CD14-positive monocyte (primary cell): ENCODE measurements around the gene IMMT. TPM values are rescaled to one million over a fixed set of nuclear protein-coding genes. Genes with fewer than 3 reads are reported as not detected.

Experiments used
- DNase-seq, 3 donors: peaks; one replicate each; pipeline ENCODE4 v3.0.0-alpha.2; 2011 to 2022
- H2AFZ ChIP-seq: 2 replicates; pipeline ENCODE4 v1.6.0; 2012; ENCODE audit warnings: mild to moderate bottlenecking, low read depth, low read length, inconsistent platforms; ENCODE audit not compliant: insufficient read depth, poor library complexity, severe bottlenecking
- H3K27ac ChIP-seq, 2 donors: 1 replicate in 1 of 2; 2 replicates in 1 of 2; pipeline ENCODE4 v1.5.1; 2012 to 2013; ENCODE audit warnings: low read length in 2 of 2, control low read depth in 1 of 2, inconsistent platforms in 1 of 2, low read depth in 1 of 2, mild to moderate bottlenecking in 1 of 2
- H3K27me3 ChIP-seq, 2 donors: one replicate each; pipeline versions ENCODE4 v1.6.0 to v1.6.1; 2011 to 2013; ENCODE audit warnings: low read length in 2 of 2; ENCODE audit not compliant: control insufficient read depth in 2 of 2, insufficient read depth in 2 of 2
- H3K36me3 ChIP-seq, 2 donors: replicated peaks in 1 of 2; 1 replicate in 1 of 2; 2 replicates in 1 of 2; pipeline versions ENCODE4 v1.5.1 to v1.6.1; 2012 to 2013; ENCODE audit warnings: low read length in 2 of 2, control low read depth in 1 of 2, inconsistent platforms in 1 of 2, mild to moderate bottlenecking in 1 of 2; ENCODE audit not compliant: insufficient read depth in 2 of 2, control insufficient read depth in 1 of 2
- H3K4me1 ChIP-seq, 2 donors: 1 replicate in 1 of 2; 2 replicates in 1 of 2; pipeline versions ENCODE4 v1.5.1 to v1.6.1; 2012 to 2013; ENCODE audit warnings: low read length in 2 of 2, control low read depth in 1 of 2, inconsistent platforms in 1 of 2, mild to moderate bottlenecking in 1 of 2, moderate library complexity in 1 of 2; ENCODE audit not compliant: insufficient read depth in 2 of 2, control insufficient read depth in 1 of 2
- H3K4me2 ChIP-seq: replicated peaks from 2 replicates; pipeline ENCODE3; 2012; ENCODE audit warnings: low read length, moderate library complexity, mild to moderate bottlenecking; ENCODE audit not compliant: poor library complexity, severe bottlenecking; ENCODE audit errors: extremely low read depth
- H3K4me3 ChIP-seq, 3 experiments: fragments of 200-600 bp in 1 of 3; sonication (generic) in 1 of 3; replicated peaks in 1 of 3; 1 replicate in 2 of 3; 2 replicates in 1 of 3; pipeline ENCODE4 v1.5.1; 2011 to 2013; ENCODE audit warnings: low read length in 3 of 3, mild to moderate bottlenecking in 3 of 3, control low read depth in 2 of 3, low read depth in 2 of 3, inconsistent platforms in 1 of 3, moderate library complexity in 1 of 3
- H3K79me2 ChIP-seq: 2 replicates; pipeline ENCODE4 v1.6.0; 2012; ENCODE audit warnings: mild to moderate bottlenecking, control low read depth, inconsistent platforms, low read length, moderate library complexity; ENCODE audit not compliant: insufficient read depth
- H3K9ac ChIP-seq: 2 replicates; pipeline ENCODE4 v1.6.0; 2017; ENCODE audit warnings: low read length, mild to moderate bottlenecking; ENCODE audit not compliant: insufficient read depth, poor library complexity, severe bottlenecking
- H3K9me3 ChIP-seq, 2 donors: replicated peaks in 1 of 2; 1 replicate in 1 of 2; 2 replicates in 1 of 2; pipeline versions ENCODE4 v1.5.1 to v1.6.1; 2012 to 2013; ENCODE audit warnings: low read length in 2 of 2, control low read depth in 1 of 2; ENCODE audit not compliant: control insufficient read depth in 1 of 2, insufficient read depth in 1 of 2
- H4K20me1 ChIP-seq: 2 replicates; pipeline ENCODE4 v1.6.0; 2012; ENCODE audit warnings: mild to moderate bottlenecking, low read length, control low read depth, moderate library complexity; ENCODE audit not compliant: insufficient read depth
- H3K27ac Mint-ChIP-seq, 7 donors: one replicate each; pipeline ENCODE4 v1.8.0; 2020; ENCODE audit warnings: mild to moderate bottlenecking in 7 of 7, mixed read lengths in 7 of 7, moderate library complexity in 6 of 7, inconsistent platforms in 2 of 7
- H3K27me3 Mint-ChIP-seq, 3 donors: one replicate each; pipeline ENCODE4 v1.8.0; 2021 to 2022; ENCODE audit warnings: low read depth in 3 of 3, mild to moderate bottlenecking in 3 of 3, mixed read lengths in 3 of 3, moderate library complexity in 3 of 3, inconsistent platforms in 1 of 3
- H3K36me3 Mint-ChIP-seq, 2 donors: one replicate each; pipeline ENCODE4 v1.8.0; 2020; ENCODE audit warnings: mixed read lengths in 2 of 2, inconsistent platforms in 1 of 2, mild to moderate bottlenecking in 1 of 2
- H3K4me1 Mint-ChIP-seq: one replicate; pipeline ENCODE4 v1.8.0; 2020; ENCODE audit warnings: mild to moderate bottlenecking, mixed read lengths
- H3K4me3 Mint-ChIP-seq, 2 donors: one replicate each; pipeline ENCODE4 v1.8.0; 2020; ENCODE audit warnings: mild to moderate bottlenecking in 2 of 2, mixed read lengths in 2 of 2, moderate library complexity in 1 of 2
- H3K9me3 Mint-ChIP-seq, 7 donors: one replicate each; pipeline ENCODE4 v1.8.0; 2020 to 2022; ENCODE audit warnings: mixed read lengths in 7 of 7, mild to moderate bottlenecking in 6 of 7, moderate library complexity in 6 of 7, inconsistent platforms in 2 of 7
- WGBS: methylation state at CpG from one replicate; pipeline ENCODE4 v1.1.5; 2013; ENCODE audit warnings: missing lambda C conversion rate; ENCODE audit not compliant: insufficient coverage; 5-methylcytosine and 5-hydroxymethylcytosine counted together
- intact Hi-C, 2 donors: fragments of 100-400 bp; cut with micrococcal nuclease; formaldehyde crosslinking; loops; one replicate each; pipeline versions ENCODE4 v1.15.0 to v1.15.1; 2023
- polyA plus RNA-seq, 3 donors: library from polyadenylated mRNA; depleted of rRNA in 1 of 3; unstranded in 2 of 3; stranded (reverse) in 1 of 3; fragments of 300-500 nt in 2 of 3; fragments of >200 nt in 1 of 3; fragmentation: Illumina TruSeq in 2 of 3; gene quantifications; 1 replicate in 2 of 3; 2 replicates in 1 of 3; pipeline ENCODE4 v1.2.3, GENCODE V29; 2012 to 2021
- TF ChIP-seq, protein P1 (sequence below): fragments of 200-600 bp; IDR thresholded peaks from one replicate; pipeline ENCODE4 v1.8.0; 2022; ENCODE audit warnings: antibody characterized with exemption, mild to moderate bottlenecking

IMMT gene
- polyA plus RNA-seq, 3 donors = 24.3 to 54.0 (median 41.2) TPM

- peak overlapping the region; percentile 76 to 94 (median 90) for H3K27ac Mint-ChIP-seq
- 94% methylated on average over 6 of the region's 9 CpGs for WGBS
- peaks cover 44% of the 10 kb centered on the region for H3K4me1 Mint-ChIP-seq
- peaks cover 0 to 2% of the 10 kb centered on the region in 2 donors for H3K36me3 Mint-ChIP-seq
- peaks cover 0 to 1% (median 1%) of the 10 kb centered on the region in 3 donors for H3K27me3 Mint-ChIP-seq
- no peak overlapping the region for H3K9ac ChIP-seq
- peaks cover 41 to 46% of the 10 kb centered on the region in 2 donors for H3K4me1 ChIP-seq
- H2AFZ ChIP-seq = peak overlapping the region; percentile 57
- intact Hi-C loops = loop anchor here (5.0 to 10.0 kb wide), 4 partner anchors 73 to 220 kb away; partner anchors contain the start of gene KDM3A (in 1 of the 2)
- H3K36me3 ChIP-seq = no peaks in the 10 kb centered on the region
- H3K9me3 ChIP-seq = no peaks in the 10 kb centered on the region
- no peak overlapping the region for H3K4me3 Mint-ChIP-seq
- no peaks in the 10 kb centered on the region for H4K20me1 ChIP-seq
- TF ChIP-seq, protein P1, sequence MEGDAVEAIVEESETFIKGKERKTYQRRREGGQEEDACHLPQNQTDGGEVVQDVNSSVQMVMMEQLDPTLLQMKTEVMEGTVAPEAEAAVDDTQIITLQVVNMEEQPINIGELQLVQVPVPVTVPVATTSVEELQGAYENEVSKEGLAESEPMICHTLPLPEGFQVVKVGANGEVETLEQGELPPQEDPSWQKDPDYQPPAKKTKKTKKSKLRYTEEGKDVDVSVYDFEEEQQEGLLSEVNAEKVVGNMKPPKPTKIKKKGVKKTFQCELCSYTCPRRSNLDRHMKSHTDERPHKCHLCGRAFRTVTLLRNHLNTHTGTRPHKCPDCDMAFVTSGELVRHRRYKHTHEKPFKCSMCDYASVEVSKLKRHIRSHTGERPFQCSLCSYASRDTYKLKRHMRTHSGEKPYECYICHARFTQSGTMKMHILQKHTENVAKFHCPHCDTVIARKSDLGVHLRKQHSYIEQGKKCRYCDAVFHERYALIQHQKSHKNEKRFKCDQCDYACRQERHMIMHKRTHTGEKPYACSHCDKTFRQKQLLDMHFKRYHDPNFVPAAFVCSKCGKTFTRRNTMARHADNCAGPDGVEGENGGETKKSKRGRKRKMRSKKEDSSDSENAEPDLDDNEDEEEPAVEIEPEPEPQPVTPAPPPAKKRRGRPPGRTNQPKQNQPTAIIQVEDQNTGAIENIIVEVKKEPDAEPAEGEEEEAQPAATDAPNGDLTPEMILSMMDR = no peak
- H3K9me3 Mint-ChIP-seq = no peaks in the 10 kb centered on the region
- H3K27ac ChIP-seq = peak overlapping the region; percentile 79 to 87
- H3K79me2 ChIP-seq = no peaks in the 10 kb centered on the region
- H3K4me2 ChIP-seq = no peak overlapping the region
- DNase-seq = no peak
- no peak overlapping the region for H3K4me3 ChIP-seq
- H3K27me3 ChIP-seq = no peaks in the 10 kb centered on the region
Measured at GRCh38 chr2:86224645-86225355, 29.5 kb upstream of the IMMT start.

DNA sequence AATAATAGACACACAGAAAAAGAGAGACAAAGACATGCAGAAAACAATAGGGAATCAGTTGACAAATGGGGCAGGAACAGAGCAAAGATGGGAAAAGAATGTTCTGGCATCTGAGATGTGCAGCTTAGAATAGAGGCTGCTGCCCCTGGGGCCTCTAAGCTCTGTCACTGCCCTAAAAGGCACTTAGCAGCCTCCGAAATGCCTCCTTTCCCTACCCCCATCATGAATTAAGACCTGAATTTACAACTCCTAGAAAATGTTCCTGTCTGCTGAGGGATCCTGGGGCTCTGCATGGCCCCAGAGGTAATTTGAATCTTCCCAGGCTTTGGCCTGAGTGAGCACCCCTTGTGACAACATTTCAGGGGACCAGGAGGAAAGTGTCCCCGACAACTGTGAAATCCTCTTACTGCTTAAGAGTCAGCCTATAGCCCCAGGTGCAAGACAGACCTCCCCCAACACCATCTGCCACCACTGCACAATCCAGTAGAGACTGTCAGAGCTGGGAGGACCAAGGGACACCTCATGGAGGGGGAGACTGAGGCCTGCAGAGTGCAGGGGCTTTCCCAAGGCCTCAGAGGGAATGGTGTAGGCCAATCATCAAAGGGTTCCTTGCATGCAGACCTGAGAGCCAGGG lies 28.8 kb upstream of the IMMT start:
- Histone ChIP-seq H3K79me2 (no peaks in the 10 kb centered on the region), H2AFZ (peak overlapping the region; percentile 57), H3K9ac (no peak overlapping the region), H3K27me3 (no peaks in the 10 kb centered on the region), H3K27ac (no peak overlapping the region), H3K9me3 (no peaks in the 10 kb centered on the region), H3K4me2 (no peak overlapping the region), H3K4me1 (peaks cover 39 to 43% of the 10 kb centered on the region in 2 donors), H4K20me1 (no peaks in the 10 kb centered on the region), H3K4me3 (no peak overlapping the region), H3K36me3 (no peaks in the 10 kb centered on the region)
- intact Hi-C loops = loop anchor here (5.0 to 10.0 kb wide), 4 partner anchors 73 to 221 kb away; partner anchors contain the start of gene KDM3A (in 1 of the 2)
- TF ChIP-seq, protein P1 = no peak
- WGBS = 100% methylated on average over 1 of the region's 2 CpGs
- H3K27me3 Mint-ChIP-seq = peaks cover 0 to 1% (median 1%) of the 10 kb centered on the region in 3 donors
- DNase-seq = no peak
- peaks cover 0 to 2% of the 10 kb centered on the region in 2 donors for H3K36me3 Mint-ChIP-seq
- no peak overlapping the region for H3K4me3 Mint-ChIP-seq
- H3K9me3 Mint-ChIP-seq = no peaks in the 10 kb centered on the region
- H3K27ac Mint-ChIP-seq = peak overlapping the region in 4 of 7 donors; percentile 44 to 93 (median 60)
- H3K4me1 Mint-ChIP-seq = peaks cover 41% of the 10 kb centered on the region
